IPS DF 4.7 (cell line): ENCODE measurements around the gene CDH23.

Source experiments
- DNase-seq: peaks from one replicate; pipeline ENCODE4 v3.0.0-alpha.2; 2013; ENCODE audit warnings: low spot score; ENCODE audit errors: extremely low read depth

Gene CDH23

GRCh38 chr10:71740069-71740653 lies 343.4 kb downstream of the CDH23 start:
- DNase-seq, result no peak

- no peak for DNase-seq
These were observed 344.3 kb downstream of the CDH23 start for GRCh38 chr10:71741029-71741428.

DNA sequence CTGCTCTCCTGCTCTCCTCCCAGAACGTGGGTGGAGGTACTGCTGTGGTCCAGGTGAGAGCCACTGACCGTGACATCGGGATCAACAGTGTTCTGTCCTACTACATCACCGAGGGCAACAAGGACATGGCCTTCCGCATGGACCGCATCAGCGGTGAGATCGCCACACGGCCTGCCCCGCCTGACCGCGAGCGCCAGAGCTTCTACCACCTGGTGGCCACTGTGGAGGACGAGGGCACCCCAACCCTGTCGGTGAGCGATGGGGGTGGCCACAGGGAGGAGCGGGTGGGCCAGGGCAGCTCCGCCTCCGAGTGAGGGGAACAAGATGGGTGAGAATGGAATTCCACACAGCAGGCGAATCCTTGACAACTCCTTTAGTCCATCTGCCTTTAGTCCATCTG lies 345.0 kb downstream of the CDH23 start:
- DNase-seq, result no peak

- no peak for DNase-seq
These were observed 345.8 kb downstream of the CDH23 start for GRCh38 chr10:71742301-71743088.

DNA sequence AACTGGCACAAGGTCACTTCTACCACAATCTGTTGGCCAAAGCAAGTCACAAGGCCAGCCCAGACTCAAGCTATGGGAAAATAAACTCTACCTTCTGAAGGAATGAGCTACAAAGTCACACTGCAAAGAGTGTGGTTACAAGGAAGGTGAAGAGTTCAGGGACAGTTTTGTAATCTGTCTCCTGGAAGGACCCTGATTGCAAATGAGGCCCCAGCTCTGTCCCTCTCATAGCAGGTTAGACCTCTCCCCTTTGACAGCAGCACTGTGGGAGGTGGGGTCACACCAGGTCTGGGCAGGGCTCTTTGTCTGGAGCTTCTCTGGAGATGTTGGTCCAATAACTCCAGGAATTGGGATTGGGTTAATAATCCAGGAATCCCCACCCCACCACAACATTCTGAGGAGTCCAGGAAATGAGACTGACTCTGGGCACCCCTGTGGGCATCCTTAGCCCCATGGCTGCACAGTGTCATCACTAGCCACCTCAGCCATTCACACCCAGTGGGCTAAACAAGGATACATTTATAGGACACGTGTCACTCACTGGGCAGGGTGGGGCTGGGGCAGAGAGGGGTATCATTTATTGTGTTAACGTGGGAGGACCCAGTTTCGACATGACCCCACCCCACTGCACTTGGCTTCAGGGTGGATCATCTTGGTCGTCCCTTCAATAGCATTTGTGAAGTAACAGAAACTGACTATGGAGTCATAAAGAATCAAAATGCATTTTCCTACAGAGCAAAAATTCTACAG lies 346.5 kb downstream of the CDH23 start:
- DNase-seq, result no peak

DNA sequence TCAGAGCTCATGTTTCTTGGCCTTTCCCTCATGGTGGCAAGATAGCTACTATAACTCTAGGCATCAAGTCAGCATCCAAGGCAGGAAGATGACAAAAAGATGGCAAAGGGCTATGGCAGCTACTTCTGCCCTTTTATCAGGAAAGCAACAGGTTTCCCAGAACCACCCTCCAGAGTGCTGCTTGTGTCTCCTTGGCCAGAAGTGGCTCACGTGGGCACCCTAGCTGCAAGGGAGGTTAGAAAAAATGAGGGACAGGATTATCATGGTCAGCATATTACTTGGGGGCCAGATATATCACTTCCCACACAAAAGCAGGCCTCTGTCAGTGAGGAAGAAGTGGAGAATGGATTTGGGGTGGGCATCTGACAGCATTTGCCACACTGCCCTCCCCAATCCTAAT lies 347.1 kb downstream of the CDH23 start:
- no peak for DNase-seq

DNA sequence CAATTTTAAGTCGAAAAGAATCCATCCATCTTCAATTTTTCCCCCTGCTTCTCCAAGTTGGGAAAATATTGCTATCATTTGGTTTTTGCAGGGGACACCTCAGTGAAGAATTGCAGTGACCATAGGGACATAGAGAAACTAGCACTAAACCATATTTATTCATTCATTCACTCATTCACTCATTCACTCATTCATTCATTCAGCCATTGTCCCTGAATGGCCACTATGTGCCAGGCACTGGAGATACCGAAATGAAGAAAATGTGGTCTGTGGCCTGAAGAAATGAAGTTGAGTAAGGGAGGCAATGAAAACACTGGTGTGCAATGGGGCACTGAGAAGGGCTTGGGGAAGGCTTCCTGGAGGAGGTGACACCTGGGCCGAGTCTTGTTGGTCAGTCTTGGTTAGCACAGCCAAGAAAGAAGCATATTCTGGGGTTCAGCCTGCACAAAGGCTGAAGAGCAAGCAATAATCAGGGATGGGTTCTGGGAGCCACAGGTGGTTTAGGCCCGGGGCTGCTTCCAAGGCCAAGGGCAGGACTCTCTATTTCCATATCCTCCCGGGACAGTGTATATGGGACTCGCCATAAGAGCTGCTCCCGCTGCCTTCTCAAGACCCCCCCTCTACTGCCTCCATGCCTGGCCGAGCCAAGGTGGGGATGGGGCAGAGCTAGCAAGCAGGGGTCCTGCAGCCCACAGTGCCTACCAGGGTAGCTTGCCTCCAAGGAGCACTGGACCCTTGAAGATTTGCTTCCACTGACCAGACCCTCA lies 348.4 kb downstream of the CDH23 start:
- DNase-seq, result no peak

GRCh38 chr10:71745664-71746250 lies 349.0 kb downstream of the CDH23 start:
- no peak for DNase-seq

- no peak for DNase-seq
These were observed 349.8 kb downstream of the CDH23 start for GRCh38 chr10:71746344-71747037.

GRCh38 chr10:71747039-71747531 lies 350.4 kb downstream of the CDH23 start:
- no peak for DNase-seq

- no peak for DNase-seq
These were observed 351.1 kb downstream of the CDH23 start for GRCh38 chr10:71747551-71748523.

- no peak for DNase-seq
These were observed 352.0 kb downstream of the CDH23 start for GRCh38 chr10:71748671-71749191.

- DNase-seq, result no peak
These were observed 352.7 kb downstream of the CDH23 start for GRCh38 chr10:71749396-71749795.

GRCh38 chr10:71750124-71750841 lies 353.6 kb downstream of the CDH23 start:
- DNase-seq, result no peak

GRCh38 chr10:71750986-71751385 lies 354.3 kb downstream of the CDH23 start:
- DNase-seq, result no peak

GRCh38 chr10:71751515-71752224 lies 354.9 kb downstream of the CDH23 start:
- DNase-seq, result no peak

- no peak for DNase-seq
These were observed 355.8 kb downstream of the CDH23 start for GRCh38 chr10:71752391-71753090.
